Smooth muscle cell (in vitro differentiated cells): ENCODE data around the gene CCNJL. TPM values are rescaled to one million over a fixed set of nuclear protein-coding genes. Genes with fewer than 3 reads are reported as not detected.

Source experiments
- DNase-seq: peaks from one replicate; lab custom pipeline; 2025; ENCODE audit not compliant: unreplicated experiment; lab: John Stamatoyannopoulos, UW
- H2AFZ ChIP-seq: fragments of 200-600 bp; sonication (generic); 2 replicates; pipeline ENCODE4 v1.6.0; 2016; ENCODE audit warnings: antibody characterized with exemption, low read depth, mild to moderate bottlenecking
- H3F3A ChIP-seq: fragments of 200-600 bp; sonication (generic); 2 replicates; pipeline ENCODE4 v1.6.0; 2017; ENCODE audit warnings: antibody characterized with exemption, low read depth
- H3K27ac ChIP-seq: fragments of 200-600 bp; sonication (generic); 2 replicates; pipeline ENCODE4 v1.5.1; 2016; ENCODE audit warnings: low read depth, mild to moderate bottlenecking
- H3K27me3 ChIP-seq: fragments of 200-600 bp; sonication (generic); 2 replicates; pipeline ENCODE4 v1.6.1; 2016; ENCODE audit warnings: low read depth, mild to moderate bottlenecking
- H3K36me3 ChIP-seq: fragments of 200-600 bp; sonication (generic); 2 replicates; pipeline ENCODE4 v1.5.1; 2016; ENCODE audit warnings: low read depth
- H3K4me1 ChIP-seq: fragments of 200-600 bp; sonication (generic); 2 replicates; pipeline ENCODE4 v1.5.1; 2016; ENCODE audit warnings: low read depth
- H3K4me2 ChIP-seq: fragments of 200-600 bp; sonication (generic); 2 replicates; pipeline ENCODE4 v1.6.0; 2016; ENCODE audit warnings: mild to moderate bottlenecking
- H3K4me3 ChIP-seq: fragments of 200-600 bp; sonication (generic); 2 replicates; pipeline ENCODE4 v1.5.1; 2016; ENCODE audit warnings: mild to moderate bottlenecking
- H3K79me2 ChIP-seq: fragments of 200-600 bp; sonication (generic); 2 replicates; pipeline ENCODE4 v1.6.0; 2016; ENCODE audit warnings: low read depth, mild to moderate bottlenecking
- H3K9ac ChIP-seq: fragments of 200-600 bp; sonication (generic); 2 replicates; pipeline ENCODE4 v1.6.0; 2016; ENCODE audit warnings: low read depth
- H3K9me3 ChIP-seq: fragments of 200-600 bp; sonication (generic); replicated peaks from 2 replicates; pipeline ENCODE4 v1.5.1; 2016; ENCODE audit warnings: low read depth
- H4K20me1 ChIP-seq: fragments of 200-600 bp; sonication (generic); 2 replicates; pipeline ENCODE4 v1.6.0; 2016; ENCODE audit warnings: low read depth
- CTCF ChIP-seq: fragments of 200-600 bp; sonication (generic); IDR thresholded peaks from 2 replicates; pipeline ENCODE4 v1.5.1; 2017; ENCODE audit warnings: borderline replicate concordance, mild to moderate bottlenecking, antibody characterized with exemption; ENCODE audit not compliant: insufficient read depth, poor library complexity, severe bottlenecking
- WGBS: methylation state at CpG from one replicate; pipeline ENCODE4 v1.1.7; 2016; ENCODE audit warnings: low lambda C conversion rate; 5-methylcytosine and 5-hydroxymethylcytosine counted together
- polyA plus RNA-seq: library from polyadenylated mRNA; unstranded; fragments of >200 nt; fragmentation: Nextera tagmentation; extraction: Ambion mirVana; gene quantifications from 2 replicates; pipeline ENCODE4 v1.2.1, GENCODE V29; 2016
- total RNA-seq: library from RNA; depleted of rRNA; stranded (reverse); fragments of >200 nt; gene quantifications from 2 replicates; pipeline ENCODE4 v1.2.3, GENCODE V29; 2014

CCNJL gene
- total and polyA plus RNA-seq, 2 experiments from 2014 or later = 3.4 to 6.2 TPM

- Histone ChIP-seq H3K27ac (no peak overlapping the region), H4K20me1 (no peaks in the 10 kb centered on the region), H3K4me3 (no peak overlapping the region), H3K79me2 (no peaks in the 10 kb centered on the region), H3K4me2 (no peak overlapping the region), H3K36me3 (no peaks in the 10 kb centered on the region), H3K9ac (no peak overlapping the region), H3F3A (no peaks in the 10 kb centered on the region), H2AFZ (no peak overlapping the region), H3K4me1 (no peaks in the 10 kb centered on the region), H3K9me3 (no peaks in the 10 kb centered on the region), H3K27me3 (no peaks in the 10 kb centered on the region)
- WGBS = 83% methylated on average over 3 of the region's 3 CpGs
- DNase-seq = no peak
- no peak for TF ChIP-seq CTCF
Observed at GRCh38 chr5:160333721-160334120, 21.4 kb upstream of the CCNJL start.

GRCh38 chr5:160330212-160330611, 17.8 kb upstream of the CCNJL start:
- Histone ChIP-seq H3K4me2 (no peak overlapping the region), H3K27ac (no peak overlapping the region), H3K79me2 (no peaks in the 10 kb centered on the region), H3K9ac (no peak overlapping the region), H3K4me1 (no peaks in the 10 kb centered on the region), H3K27me3 (no peaks in the 10 kb centered on the region), H3K9me3 (no peaks in the 10 kb centered on the region), H3K36me3 (no peaks in the 10 kb centered on the region), H3F3A (no peaks in the 10 kb centered on the region), H4K20me1 (no peaks in the 10 kb centered on the region), H2AFZ (no peak overlapping the region), H3K4me3 (no peak overlapping the region)
- DNase-seq = no peak
- no peak for TF ChIP-seq CTCF
- 78% methylated on average over 4 of the region's 4 CpGs for WGBS

- Histone ChIP-seq H3K4me3 (no peak overlapping the region), H3K4me1 (no peaks in the 10 kb centered on the region), H2AFZ (no peak overlapping the region), H4K20me1 (no peaks in the 10 kb centered on the region), H3K9me3 (no peaks in the 10 kb centered on the region), H3K27me3 (no peaks in the 10 kb centered on the region), H3K36me3 (no peaks in the 10 kb centered on the region), H3K27ac (no peak overlapping the region), H3K4me2 (no peak overlapping the region), H3F3A (no peaks in the 10 kb centered on the region), H3K79me2 (no peaks in the 10 kb centered on the region), H3K9ac (no peak overlapping the region)
- 91% methylated on average over 6 of the region's 6 CpGs for WGBS
- no peak for DNase-seq
- TF ChIP-seq CTCF = no peak
Observed at GRCh38 chr5:160327818-160328217, 15.5 kb upstream of the CCNJL start.

DNA sequence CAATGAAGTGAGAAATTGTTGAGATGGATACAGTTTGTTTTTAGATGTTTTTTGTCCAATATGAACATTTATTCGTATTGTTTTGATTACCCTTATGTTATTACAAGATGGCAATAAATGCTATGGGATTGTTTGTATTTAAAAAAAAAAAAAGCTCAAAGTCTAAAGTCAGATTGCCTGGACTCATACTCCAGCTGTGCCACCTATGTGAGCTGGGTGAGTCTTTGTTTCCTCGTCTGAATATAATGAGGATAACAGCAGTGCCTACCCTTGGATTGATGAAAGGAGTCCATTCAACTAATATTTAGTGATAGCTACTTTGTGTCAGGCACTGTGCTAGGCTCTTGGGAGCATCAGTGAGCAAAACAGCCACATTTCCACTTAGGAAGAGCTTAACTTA, 14.6 kb upstream of the CCNJL start:
- no peaks in the 10 kb centered on the region for H3K27me3 ChIP-seq
- TF ChIP-seq CTCF = no peak
- no peak overlapping the region for H2AFZ ChIP-seq
- H3K27ac ChIP-seq = no peak overlapping the region
- no peak overlapping the region for H3K9ac ChIP-seq
- no peak overlapping the region for H3K4me3 ChIP-seq
- H3K79me2 ChIP-seq = no peaks in the 10 kb centered on the region
- DNase-seq = no peak
- H3F3A ChIP-seq = no peaks in the 10 kb centered on the region
- no peaks in the 10 kb centered on the region for H3K36me3 ChIP-seq
- H3K4me1 ChIP-seq = no peaks in the 10 kb centered on the region
- H4K20me1 ChIP-seq = no peaks in the 10 kb centered on the region
- no peak overlapping the region for H3K4me2 ChIP-seq
- 95% methylated on average over 2 of the region's 2 CpGs for WGBS
- H3K9me3 ChIP-seq = no peaks in the 10 kb centered on the region
